Stimulated activated CD4-positive, alpha-beta T cell treated with anti-CD3 and anti-CD28 coated beads, Interleukin-1b, Interleukin-23, amount 100 ng/mL, for 48 hours (primary cell): ENCODE data around the gene CDK13.
"Not testable (repeated sequence)": the region's sequence is repeated elsewhere in the genome, so short reads cannot be mapped to it uniquely, and the experiment has no call there.

Experiments used
- DNase-seq: peaks from one replicate; pipeline ENCODE4 v3.0.0-alpha.2; 2020

Gene CDK13

GRCh38 chr7:39949971-39950472 is at the start of gene CDK13:
TSS of gene CDK13 (plus strand) at chr7:39950256. CDS start at chr7:39950642, 386 bp downstream.
- DNase-seq, result peak; percentile 88

- no peak for DNase-seq
These were observed 46.0 kb upstream of the CDK13 start for GRCh38 chr7:39904077-39904486.

- DNase-seq, result no peak
These were observed 41.9 kb upstream of the CDK13 start for GRCh38 chr7:39908141-39908540.

GRCh38 chr7:39908973-39909372 is 41.1 kb upstream of the CDK13 start:
- no peak for DNase-seq

GRCh38 chr7:39909526-39909925 is 40.5 kb upstream of the CDK13 start:
- no peak for DNase-seq

- no peak for DNase-seq
These were observed 39.8 kb upstream of the CDK13 start for GRCh38 chr7:39910108-39910869.

- DNase-seq, result no peak
These were observed 38.9 kb upstream of the CDK13 start for GRCh38 chr7:39911167-39911566.

GRCh38 chr7:39915847-39916246 is 34.2 kb upstream of the CDK13 start:
- not testable (repeated sequence) for DNase-seq

GRCh38 chr7:39919646-39920045 is 30.4 kb upstream of the CDK13 start:
- no peak for DNase-seq

GRCh38 chr7:39921506-39922175 is 28.4 kb upstream of the CDK13 start:
- no peak for DNase-seq

- no peak for DNase-seq
These were observed 27.5 kb upstream of the CDK13 start for GRCh38 chr7:39922580-39922979.

- no peak for DNase-seq
These were observed 27.0 kb upstream of the CDK13 start for GRCh38 chr7:39923091-39923490.

- DNase-seq, result no peak
These were observed 25.9 kb upstream of the CDK13 start for GRCh38 chr7:39924122-39924521.

- DNase-seq, result no peak
These were observed 23.9 kb upstream of the CDK13 start for GRCh38 chr7:39926111-39926510.

GRCh38 chr7:39927018-39927417 is 23.0 kb upstream of the CDK13 start:
- no peak for DNase-seq

- DNase-seq, result no peak
These were observed 15.9 kb upstream of the CDK13 start for GRCh38 chr7:39934132-39934531.

- no peak for DNase-seq
These were observed 13.3 kb upstream of the CDK13 start for GRCh38 chr7:39936761-39937160.

GRCh38 chr7:39937366-39938153 is 12.5 kb upstream of the CDK13 start:
- DNase-seq, result no peak

- no peak for DNase-seq
These were observed 7.2 kb upstream of the CDK13 start for GRCh38 chr7:39942883-39943282.

GRCh38 chr7:39946693-39947092 is 3.4 kb upstream of the CDK13 start:
- no peak for DNase-seq

GRCh38 chr7:39948375-39948955 is 1.6 kb upstream of the CDK13 start:
- peak; percentile 13 for DNase-seq

- DNase-seq, result peak; percentile 98
These were observed 814 bp upstream of the CDK13 start for GRCh38 chr7:39948956-39949928.
